DND-41 (cell line): ENCODE results near the gene SRPRB.

Experiments used
- EZH2 ChIP-seq: IDR thresholded peaks from 3 replicates; pipeline ENCODE4 v1.6.1; 2012; ENCODE audit warnings: borderline replicate concordance, low read depth, mild to moderate bottlenecking, moderate library complexity, low read length, inconsistent platforms; ENCODE audit not compliant: severe bottlenecking
- TF ChIP-seq, protein P1 (sequence below): IDR thresholded peaks from 2 replicates; pipeline ENCODE4 v1.5.1; 2012; ENCODE audit warnings: borderline replicate concordance, low read length, moderate library complexity, mild to moderate bottlenecking; ENCODE audit not compliant: poor library complexity, severe bottlenecking; ENCODE audit errors: extremely low read depth

DNA sequence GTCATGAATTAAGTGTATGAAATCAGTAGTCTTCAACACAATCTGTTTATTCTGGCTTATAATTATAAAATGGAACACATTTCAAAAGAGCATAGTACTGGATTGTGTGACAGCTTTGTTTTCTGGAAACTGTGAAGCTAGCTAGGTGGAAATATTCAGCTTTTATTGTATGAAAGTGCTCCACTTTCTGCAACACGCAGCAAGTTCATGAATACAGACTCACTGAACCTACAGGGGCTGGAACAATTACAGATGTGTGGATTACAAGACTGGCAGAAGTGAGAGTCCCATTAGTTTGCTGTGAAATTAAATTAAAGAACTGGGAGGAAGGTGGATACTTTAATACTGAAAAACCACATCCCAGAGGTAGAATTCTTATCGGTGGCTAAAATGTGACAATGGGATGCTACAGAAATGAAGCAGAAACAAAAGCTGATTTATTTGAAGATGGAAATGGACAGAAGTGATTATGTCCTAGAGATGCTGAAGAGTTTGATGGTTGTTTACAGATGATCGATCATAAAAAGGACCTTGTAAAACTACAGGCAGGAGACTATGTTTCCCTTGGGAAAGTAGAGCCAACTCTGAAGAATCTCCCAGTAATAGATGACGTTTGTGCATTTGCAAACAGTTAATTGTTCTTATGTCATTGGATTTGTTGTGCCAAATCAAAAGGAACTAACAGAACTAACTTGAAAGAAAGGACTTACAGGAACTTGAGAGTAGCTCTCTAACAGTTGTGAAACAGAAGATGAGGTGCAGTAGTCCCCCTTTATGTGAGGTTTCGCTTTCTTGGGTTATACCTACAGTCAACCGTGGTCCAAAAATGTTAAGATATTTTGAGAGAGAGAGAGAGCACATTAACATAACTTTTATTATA, 43.8 kb upstream of the SRPRB start:
- TF ChIP-seq, protein P1, sequence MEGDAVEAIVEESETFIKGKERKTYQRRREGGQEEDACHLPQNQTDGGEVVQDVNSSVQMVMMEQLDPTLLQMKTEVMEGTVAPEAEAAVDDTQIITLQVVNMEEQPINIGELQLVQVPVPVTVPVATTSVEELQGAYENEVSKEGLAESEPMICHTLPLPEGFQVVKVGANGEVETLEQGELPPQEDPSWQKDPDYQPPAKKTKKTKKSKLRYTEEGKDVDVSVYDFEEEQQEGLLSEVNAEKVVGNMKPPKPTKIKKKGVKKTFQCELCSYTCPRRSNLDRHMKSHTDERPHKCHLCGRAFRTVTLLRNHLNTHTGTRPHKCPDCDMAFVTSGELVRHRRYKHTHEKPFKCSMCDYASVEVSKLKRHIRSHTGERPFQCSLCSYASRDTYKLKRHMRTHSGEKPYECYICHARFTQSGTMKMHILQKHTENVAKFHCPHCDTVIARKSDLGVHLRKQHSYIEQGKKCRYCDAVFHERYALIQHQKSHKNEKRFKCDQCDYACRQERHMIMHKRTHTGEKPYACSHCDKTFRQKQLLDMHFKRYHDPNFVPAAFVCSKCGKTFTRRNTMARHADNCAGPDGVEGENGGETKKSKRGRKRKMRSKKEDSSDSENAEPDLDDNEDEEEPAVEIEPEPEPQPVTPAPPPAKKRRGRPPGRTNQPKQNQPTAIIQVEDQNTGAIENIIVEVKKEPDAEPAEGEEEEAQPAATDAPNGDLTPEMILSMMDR: no peak
- no peak for TF ChIP-seq EZH2
